Fibroblast of pulmonary artery (primary cell): Measurements from ENCODE around the gene ZBTB44.

Experiments
- DNase-seq: peaks from one replicate; pipeline ENCODE4 v3.0.0-alpha.2; 2010; ENCODE audit warnings: low read depth
- H3K4me3 ChIP-seq: replicated peaks from 2 replicates; pipeline ENCODE4 v1.5.1; 2011; ENCODE audit warnings: low read depth, mild to moderate bottlenecking, control low read depth, low read length, moderate library complexity
- CTCF ChIP-seq: IDR thresholded peaks from 2 replicates; pipeline ENCODE4 v1.5.1; 2011; ENCODE audit warnings: mild to moderate bottlenecking, control low read depth, low read length, inconsistent platforms; ENCODE audit errors: missing control alignments

Gene ZBTB44

GRCh38 chr11:130209128-130209932, 105.4 kb downstream of the ZBTB44 start:
- TF ChIP-seq CTCF = no peak
- H3K4me3 ChIP-seq = no peak overlapping the region
- no peak for DNase-seq

DNA sequence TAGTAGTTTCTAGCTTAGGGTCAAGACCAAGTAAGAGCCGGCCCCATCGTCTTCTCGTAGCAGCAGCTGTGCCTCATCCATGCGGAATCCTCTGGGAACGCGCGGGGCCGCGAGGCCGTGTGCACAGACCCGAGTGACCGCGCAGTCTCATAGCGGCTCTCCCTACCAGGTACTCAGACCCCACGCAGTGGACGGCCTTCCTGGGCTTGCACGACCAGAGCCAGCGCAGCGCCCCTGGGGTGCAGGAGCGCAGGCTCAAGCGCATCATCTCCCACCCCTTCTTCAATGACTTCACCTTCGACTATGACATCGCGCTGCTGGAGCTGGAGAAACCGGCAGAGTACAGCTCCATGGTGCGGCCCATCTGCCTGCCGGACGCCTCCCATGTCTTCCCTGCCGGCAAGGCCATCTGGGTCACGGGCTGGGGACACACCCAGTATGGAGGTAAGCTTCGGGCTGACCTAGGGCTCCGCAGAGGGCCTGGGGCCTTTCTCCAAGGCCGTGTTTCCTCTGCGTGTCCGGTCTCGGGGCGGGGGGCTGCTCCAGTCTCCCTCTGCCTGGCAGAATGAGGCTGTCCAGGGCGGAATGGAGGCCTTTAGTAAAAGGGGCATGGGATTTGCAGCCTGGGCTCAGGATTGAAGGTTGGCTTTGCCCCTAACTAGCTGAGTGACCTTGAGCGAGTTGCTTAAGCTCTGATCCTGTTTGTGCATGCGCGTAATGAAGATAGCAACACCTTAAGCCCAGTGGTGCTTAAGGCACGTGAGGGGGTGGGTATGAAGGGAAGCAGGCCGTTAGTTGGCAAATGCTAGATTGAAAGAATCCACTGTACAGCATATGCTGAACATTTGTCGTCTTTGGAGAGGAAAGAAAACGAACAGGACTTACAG, 106.2 kb downstream of the ZBTB44 start:
- no peak for DNase-seq
- H3K4me3 ChIP-seq = no peak overlapping the region
- TF ChIP-seq CTCF = no peak

GRCh38 chr11:130206141-130206540, 108.6 kb downstream of the ZBTB44 start:
- H3K4me3 ChIP-seq = no peak overlapping the region
- no peak for TF ChIP-seq CTCF
- no peak for DNase-seq

- TF ChIP-seq CTCF = no peak
These were observed 110.0 kb downstream of the ZBTB44 start for GRCh38 chr11:130204703-130205095.

DNA sequence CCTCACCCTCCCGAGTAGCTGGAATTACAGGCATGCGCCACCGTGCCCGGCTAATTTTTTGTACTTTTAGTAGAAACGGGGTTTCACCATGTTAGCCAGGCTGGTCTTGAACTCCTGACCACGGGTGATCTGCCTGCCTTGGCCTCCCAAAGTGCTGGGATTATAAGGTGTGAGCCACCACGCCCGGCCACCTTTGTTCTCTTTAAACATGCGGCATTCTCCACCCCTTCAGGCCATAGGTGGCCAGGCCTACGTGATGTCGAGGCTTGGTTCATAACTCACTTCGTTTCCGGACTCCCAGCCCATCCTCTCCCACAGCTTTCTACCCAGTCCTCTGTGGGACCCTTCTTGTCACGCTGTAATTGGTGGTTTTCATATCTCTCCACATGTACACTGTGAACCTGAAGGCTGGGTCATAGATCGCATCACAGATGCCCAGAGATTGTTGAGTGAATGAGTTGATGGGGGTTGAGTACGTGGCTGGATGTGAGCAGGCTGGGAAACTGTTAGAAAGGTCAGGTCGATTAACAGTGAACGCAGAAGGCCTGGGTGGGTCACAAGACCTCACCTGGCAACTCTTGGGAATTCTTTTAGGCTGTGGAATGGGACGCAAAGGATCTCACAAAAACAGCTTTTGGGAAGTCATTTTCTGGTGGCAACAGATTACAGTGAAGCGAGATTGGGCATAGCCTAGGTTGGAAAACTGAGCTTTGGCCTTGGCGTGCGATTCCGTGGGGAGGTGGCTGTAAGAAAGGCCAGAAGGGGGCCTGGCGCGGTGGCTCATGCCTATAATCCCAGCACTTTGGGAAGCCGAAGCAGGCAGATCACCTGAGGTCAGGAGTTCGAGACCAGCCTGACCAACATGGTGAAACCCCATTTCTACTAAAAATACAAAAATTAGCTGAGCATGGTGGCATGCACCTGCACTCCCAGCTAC, 110.7 kb downstream of the ZBTB44 start:
- DNase-seq = no peak
- no peak for TF ChIP-seq CTCF
- no peak overlapping the region for H3K4me3 ChIP-seq

More at GRCh38 chr11:130204703-130205095, 110.0 kb downstream of the ZBTB44 start:
- H3K4me3 ChIP-seq = no peak overlapping the region
- no peak for DNase-seq

GRCh38 chr11:130202818-130203689, 111.7 kb downstream of the ZBTB44 start:
- no peak for DNase-seq
- no peak for TF ChIP-seq CTCF
- H3K4me3 ChIP-seq = no peak overlapping the region
